Glutamatergic neuron (in vitro differentiated cells): ENCODE results near the gene RO60. TPM values are rescaled to one million over a fixed set of nuclear protein-coding genes. Genes with fewer than 3 reads are reported as not detected.

ENCODE experiments used
- DNase-seq: peaks from one replicate; pipeline ENCODE4 v3.0.0; 2022
- H3K27ac Mint-ChIP-seq: one replicate; pipeline ENCODE4 v1.8.0; 2020; ENCODE audit warnings: mild to moderate bottlenecking, mixed read lengths, inconsistent platforms; ENCODE audit not compliant: unreplicated experiment
- H3K27me3 Mint-ChIP-seq: one replicate; pipeline ENCODE4 v1.8.0; 2020; ENCODE audit warnings: mild to moderate bottlenecking, moderate library complexity, mixed read lengths, inconsistent platforms; ENCODE audit not compliant: unreplicated experiment
- H3K36me3 Mint-ChIP-seq: one replicate; pipeline ENCODE4 v1.8.0; 2020; ENCODE audit warnings: mild to moderate bottlenecking, mixed read lengths, inconsistent platforms; ENCODE audit not compliant: unreplicated experiment
- H3K4me1 Mint-ChIP-seq: one replicate; pipeline ENCODE4 v1.8.0; 2020; ENCODE audit warnings: mild to moderate bottlenecking, low read depth, mixed read lengths, inconsistent platforms; ENCODE audit not compliant: unreplicated experiment
- H3K4me3 Mint-ChIP-seq: one replicate; pipeline ENCODE4 v1.8.0; 2020; ENCODE audit warnings: mild to moderate bottlenecking, mixed read lengths, inconsistent platforms; ENCODE audit not compliant: unreplicated experiment
- H3K9me3 Mint-ChIP-seq: one replicate; pipeline ENCODE4 v1.8.0; 2020; ENCODE audit warnings: mild to moderate bottlenecking, moderate library complexity, mixed read lengths, inconsistent platforms; ENCODE audit not compliant: unreplicated experiment
- CTCF ChIP-seq: fragments of 200-600 bp; sonication (generic); IDR thresholded peaks from one replicate; pipeline ENCODE4 v1.5.0; 2021; ENCODE audit not compliant: partially characterized antibody, unreplicated experiment
- total RNA-seq: library from RNA; stranded (reverse); fragmentation: NEBNext Ultra II Directional; extraction: Animal tissue kit (Norgen Biotek cat#: 25700); gene quantifications from one replicate; pipeline ENCODE4 v1.2.1, GENCODE V29; 2021; ENCODE audit not compliant: unreplicated experiment

The RO60 gene
- total RNA-seq, 1 donor from 2014 or later, result 117 TPM

GRCh38 chr1:193070386-193070753, 11.0 kb downstream of the RO60 start:
- H3K9me3 Mint-ChIP-seq, result no peaks in the 10 kb centered on the region
- TF ChIP-seq CTCF, result no peak
- H3K4me3 Mint-ChIP-seq, result no peak overlapping the region

GRCh38 chr1:193070942-193071341, 11.5 kb downstream of the RO60 start:
- H3K4me3 Mint-ChIP-seq, result no peak overlapping the region
- DNase-seq, result no peak
- H3K9me3 Mint-ChIP-seq, result no peaks in the 10 kb centered on the region
- peaks cover 5% of the 10 kb centered on the region for H3K4me1 Mint-ChIP-seq
- no peak overlapping the region for H3K27ac Mint-ChIP-seq
- no peaks in the 10 kb centered on the region for H3K36me3 Mint-ChIP-seq
- H3K27me3 Mint-ChIP-seq, result no peaks in the 10 kb centered on the region
- TF ChIP-seq CTCF, result no peak

More at GRCh38 chr1:193070386-193070753, 11.0 kb downstream of the RO60 start:
- Mint-ChIP-seq H3K4me1 (peaks cover 5% of the 10 kb centered on the region), H3K27ac (no peak overlapping the region), H3K36me3 (no peaks in the 10 kb centered on the region), H3K27me3 (no peaks in the 10 kb centered on the region)
- DNase-seq, result no peak

GRCh38 chr1:193077991-193078390, 18.6 kb downstream of the RO60 start:
- H3K27ac Mint-ChIP-seq, result no peak overlapping the region
- TF ChIP-seq CTCF, result no peak
- H3K9me3 Mint-ChIP-seq, result peaks cover 2% of the 10 kb centered on the region
- H3K4me1 Mint-ChIP-seq, result no peaks in the 10 kb centered on the region
- H3K27me3 Mint-ChIP-seq, result no peaks in the 10 kb centered on the region
- no peak for DNase-seq
- H3K36me3 Mint-ChIP-seq, result peaks cover 13% of the 10 kb centered on the region
- no peak overlapping the region for H3K4me3 Mint-ChIP-seq

- H3K36me3 Mint-ChIP-seq, result peaks cover 13% of the 10 kb centered on the region
- H3K4me3 Mint-ChIP-seq, result no peak overlapping the region
- DNase-seq, result no peak
- H3K9me3 Mint-ChIP-seq, result peaks cover 2% of the 10 kb centered on the region
- H3K27ac Mint-ChIP-seq, result no peak overlapping the region
- no peaks in the 10 kb centered on the region for H3K4me1 Mint-ChIP-seq
- H3K27me3 Mint-ChIP-seq, result no peaks in the 10 kb centered on the region
- no peak for TF ChIP-seq CTCF
These were observed 19.8 kb downstream of the RO60 start for GRCh38 chr1:193079187-193079586.

- no peak overlapping the region for H3K4me3 Mint-ChIP-seq
- no peak for DNase-seq
- no peaks in the 10 kb centered on the region for H3K4me1 Mint-ChIP-seq
- no peaks in the 10 kb centered on the region for H3K27me3 Mint-ChIP-seq
- TF ChIP-seq CTCF, result no peak
- H3K27ac Mint-ChIP-seq, result no peak overlapping the region
- no peaks in the 10 kb centered on the region for H3K9me3 Mint-ChIP-seq
- H3K36me3 Mint-ChIP-seq, result no peaks in the 10 kb centered on the region
These were observed 24.1 kb downstream of the RO60 start for GRCh38 chr1:193083365-193084088.
